GM12873 (cell line): Measurements from ENCODE around the gene EHMT1.

ENCODE experiments used
- TF ChIP-seq, protein P1 (sequence below): IDR thresholded peaks from 2 replicates; pipeline ENCODE4 v1.5.1; 2012; ENCODE audit warnings: low read depth, mild to moderate bottlenecking, moderate library complexity, low read length, control low read depth; ENCODE audit not compliant: insufficient read depth; ENCODE audit errors: missing control alignments

The EHMT1 gene

DNA sequence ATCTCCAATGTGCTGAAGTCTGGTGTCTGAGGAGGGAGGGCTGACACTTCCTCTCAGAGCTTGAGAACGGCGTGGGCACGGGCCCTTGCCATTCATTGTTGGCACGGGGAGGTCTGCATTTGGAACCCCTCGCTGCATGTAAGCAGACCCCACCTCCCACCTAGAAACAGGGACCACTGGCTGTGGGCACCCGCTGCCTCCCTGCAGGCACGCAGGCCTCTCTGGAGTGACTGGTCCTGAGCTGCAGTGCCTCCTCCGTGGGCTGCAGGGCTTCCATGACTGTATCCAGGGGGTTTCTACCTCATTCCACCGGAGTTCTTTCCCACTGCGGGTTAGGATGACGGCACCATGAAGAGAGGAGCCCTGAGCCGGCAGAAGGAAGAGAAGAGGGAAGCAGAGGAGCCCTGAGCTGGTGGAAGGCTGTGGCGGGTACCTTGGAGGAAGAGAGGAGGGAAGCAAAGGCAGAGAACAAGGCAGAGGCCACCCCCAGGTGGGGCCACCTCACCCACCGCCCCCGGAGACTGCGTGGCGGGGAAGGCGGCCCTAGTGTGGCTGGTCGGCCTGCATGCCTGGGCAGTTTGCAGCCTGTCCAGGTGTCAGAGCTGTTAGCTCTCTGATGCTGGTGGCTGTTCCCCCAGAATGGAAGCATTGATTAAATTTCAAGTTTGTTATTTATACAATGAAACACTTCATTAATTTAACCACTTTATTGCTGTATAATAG, 183.9 kb downstream of the EHMT1 start:
- TF ChIP-seq, protein P1, sequence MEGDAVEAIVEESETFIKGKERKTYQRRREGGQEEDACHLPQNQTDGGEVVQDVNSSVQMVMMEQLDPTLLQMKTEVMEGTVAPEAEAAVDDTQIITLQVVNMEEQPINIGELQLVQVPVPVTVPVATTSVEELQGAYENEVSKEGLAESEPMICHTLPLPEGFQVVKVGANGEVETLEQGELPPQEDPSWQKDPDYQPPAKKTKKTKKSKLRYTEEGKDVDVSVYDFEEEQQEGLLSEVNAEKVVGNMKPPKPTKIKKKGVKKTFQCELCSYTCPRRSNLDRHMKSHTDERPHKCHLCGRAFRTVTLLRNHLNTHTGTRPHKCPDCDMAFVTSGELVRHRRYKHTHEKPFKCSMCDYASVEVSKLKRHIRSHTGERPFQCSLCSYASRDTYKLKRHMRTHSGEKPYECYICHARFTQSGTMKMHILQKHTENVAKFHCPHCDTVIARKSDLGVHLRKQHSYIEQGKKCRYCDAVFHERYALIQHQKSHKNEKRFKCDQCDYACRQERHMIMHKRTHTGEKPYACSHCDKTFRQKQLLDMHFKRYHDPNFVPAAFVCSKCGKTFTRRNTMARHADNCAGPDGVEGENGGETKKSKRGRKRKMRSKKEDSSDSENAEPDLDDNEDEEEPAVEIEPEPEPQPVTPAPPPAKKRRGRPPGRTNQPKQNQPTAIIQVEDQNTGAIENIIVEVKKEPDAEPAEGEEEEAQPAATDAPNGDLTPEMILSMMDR, result no peak

DNA sequence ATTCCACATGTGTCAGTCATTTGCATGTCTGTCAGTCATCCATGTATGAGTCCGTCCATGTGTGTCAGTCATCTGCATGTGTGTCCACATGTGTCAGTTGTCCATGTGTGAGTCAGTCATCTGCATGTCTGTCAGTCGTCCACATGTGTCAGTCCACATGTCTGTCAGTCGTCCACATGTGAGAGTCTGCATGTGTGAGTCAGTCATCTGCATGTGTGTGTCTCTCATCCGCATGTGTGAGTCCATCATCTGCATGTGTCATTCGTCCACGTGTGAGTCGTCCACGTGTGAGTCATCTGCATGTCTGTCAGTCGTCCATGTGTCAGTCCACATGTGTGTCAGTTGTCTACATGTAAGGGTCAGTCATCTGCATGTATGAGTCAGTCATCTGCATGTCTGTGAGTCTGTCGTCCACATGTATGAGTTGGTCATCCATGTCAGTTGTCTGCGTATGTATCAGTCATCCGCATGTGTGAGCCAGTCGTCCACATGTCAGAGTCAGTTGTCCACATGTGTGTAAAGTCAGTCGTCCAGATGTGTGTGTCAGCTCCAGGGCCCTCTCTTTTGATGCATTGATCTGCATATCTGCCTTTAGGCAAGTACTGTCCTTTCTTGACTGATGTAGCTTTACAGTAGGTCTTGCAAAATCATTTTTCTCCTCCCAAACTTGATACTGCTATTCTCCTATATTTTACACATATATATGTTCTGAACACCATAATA, 186.3 kb downstream of the EHMT1 start:
- TF ChIP-seq, protein P1, result no peak

GRCh38 chr9:137807721-137808703, 189.2 kb downstream of the EHMT1 start:
- TF ChIP-seq, protein P1, result no peak

DNA sequence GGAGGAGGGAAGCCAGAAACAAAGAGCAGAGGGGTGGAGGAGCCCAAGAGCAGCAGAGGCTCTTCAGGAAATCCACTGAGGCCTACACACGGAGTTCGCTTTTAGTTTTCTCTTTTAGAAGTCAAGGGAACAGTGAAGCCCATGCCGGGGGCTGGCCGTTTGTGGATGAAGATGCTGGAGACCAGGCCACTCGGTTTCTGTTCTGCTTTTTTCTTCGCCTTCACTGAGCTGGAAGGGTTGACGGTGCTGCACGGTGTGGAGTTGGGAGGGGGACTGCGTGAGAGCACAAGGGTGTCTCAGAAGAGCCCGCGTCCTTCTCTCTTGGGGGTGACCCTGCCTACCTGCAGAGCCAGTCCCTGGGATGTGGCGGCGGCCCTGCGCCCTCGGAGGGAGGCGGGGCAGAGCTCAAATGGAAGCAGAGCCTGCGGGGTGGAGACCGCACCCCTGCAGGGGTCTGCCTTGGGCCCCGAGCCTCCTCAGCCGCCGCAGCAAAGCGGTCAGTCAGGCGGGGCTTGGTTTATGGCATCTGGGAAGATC, 190.3 kb downstream of the EHMT1 start:
- TF ChIP-seq, protein P1, result no peak

DNA sequence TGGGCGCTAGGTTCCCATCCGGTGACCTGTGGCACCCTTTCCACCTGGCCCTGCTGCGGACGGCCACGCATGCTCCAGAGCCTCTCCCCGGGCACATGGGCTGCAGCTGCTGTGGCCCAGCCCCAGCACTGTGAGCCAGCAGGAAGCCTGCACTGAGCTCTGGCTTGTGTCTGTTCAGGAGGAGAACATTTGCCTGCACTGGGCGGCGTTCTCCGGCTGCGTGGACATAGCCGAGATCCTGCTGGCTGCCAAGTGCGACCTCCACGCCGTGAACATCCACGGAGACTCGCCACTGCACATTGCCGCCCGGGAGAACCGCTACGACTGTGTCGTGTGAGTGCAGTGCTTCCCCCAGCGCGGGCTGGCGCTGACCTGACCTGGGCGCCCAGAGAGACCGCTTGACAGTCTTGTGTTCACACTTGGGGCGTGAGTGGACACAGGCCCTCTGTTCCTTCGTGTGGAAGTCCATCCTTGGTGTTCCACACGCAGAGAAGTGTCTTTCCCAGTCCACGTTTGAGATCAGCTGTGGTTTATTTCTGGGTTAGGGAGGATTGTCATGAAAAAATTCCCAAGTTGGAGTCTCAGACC, 192.6 kb downstream of the EHMT1 start:
- TF ChIP-seq, protein P1, result no peak

- TF ChIP-seq, protein P1, result no peak
These were observed 193.7 kb downstream of the EHMT1 start for GRCh38 chr9:137812356-137813023.
